Thymus (tissue), 11 donors: ENCODE measurements around the gene PDE9A. TPM values are rescaled to one million over a fixed set of nuclear protein-coding genes. Genes with fewer than 3 reads are reported as not detected.

Experiments used
- DNase-seq, 9 donors: peaks; one replicate each; pipeline ENCODE4 v3.0.0-alpha.2; 2013; ENCODE audit warnings: low spot score in 9 of 9, low read depth in 6 of 9, missing footprints in 1 of 9
- H3K27ac ChIP-seq, 2 donors: one replicate each; pipeline ENCODE4 v1.5.1; 2013; ENCODE audit warnings: control low read depth in 1 of 2, low read depth in 1 of 2, low read length in 1 of 2, mild to moderate bottlenecking in 1 of 2, moderate library complexity in 1 of 2
- H3K27me3 ChIP-seq, 2 donors: one replicate each; pipeline ENCODE4 v1.5.1; 2013; ENCODE audit warnings: low read length in 1 of 2; ENCODE audit not compliant: control insufficient read depth in 2 of 2, insufficient read depth in 1 of 2
- H3K36me3 ChIP-seq, 2 donors: one replicate each; pipeline ENCODE4 v1.5.1; 2013; ENCODE audit warnings: low read length in 1 of 2, mild to moderate bottlenecking in 1 of 2, moderate library complexity in 1 of 2; ENCODE audit not compliant: control insufficient read depth in 2 of 2, insufficient read depth in 2 of 2
- H3K4me1 ChIP-seq, 2 donors: one replicate each; pipeline ENCODE4 v1.5.1; 2013; ENCODE audit warnings: low read length in 2 of 2; ENCODE audit not compliant: control insufficient read depth in 2 of 2, insufficient read depth in 2 of 2
- H3K4me3 ChIP-seq, 2 donors: one replicate each; pipeline ENCODE4 v1.5.1; 2013; ENCODE audit warnings: low read length in 2 of 2, control low read depth in 1 of 2, mild to moderate bottlenecking in 1 of 2
- H3K9me3 ChIP-seq, 2 donors: one replicate each; pipeline ENCODE4 v1.5.1; 2013; ENCODE audit warnings: low read length in 1 of 2, mild to moderate bottlenecking in 1 of 2; ENCODE audit not compliant: control insufficient read depth in 2 of 2, insufficient read depth in 1 of 2
- WGBS: extraction: QIAGEN DNeasy Blood & Tissue Kit; methylation state at CpG from one replicate; pipeline ENCODE4 v1.1.7; 2013; 5-methylcytosine and 5-hydroxymethylcytosine counted together
- polyA plus RNA-seq: library from polyadenylated mRNA; stranded (reverse); fragments of 200-250 nt; gene quantifications from one replicate; pipeline ENCODE4 v1.2.3, GENCODE V29; 2013
- total RNA-seq: library from RNA; stranded (reverse); fragments of 120-200 nt; gene quantifications from one replicate; pipeline ENCODE4 v1.2.4, GENCODE V29; 2013
- donor health status: healthy.

The PDE9A gene
- total and polyA plus RNA-seq, 2 donors: 8.2 to 14.5 TPM

- H3K27me3 ChIP-seq: peaks cover 0 to 20% of the 10 kb centered on the region in 2 donors
- H3K4me1 ChIP-seq: peaks cover 4 to 31% of the 10 kb centered on the region in 2 donors
- no peak for DNase-seq
- no peak overlapping the region for H3K4me3 ChIP-seq
- 95% methylated on average over 6 of the region's 6 CpGs for WGBS
- no peaks in the 10 kb centered on the region for H3K36me3 ChIP-seq
- no peak overlapping the region for H3K27ac ChIP-seq
- H3K9me3 ChIP-seq: peaks cover 0 to 4% of the 10 kb centered on the region in 2 donors
Observed at GRCh38 chr21:42619841-42620240, 33.6 kb upstream of the PDE9A start.

GRCh38 chr21:42621166-42621818 lies 32.1 kb upstream of the PDE9A start:
- Histone ChIP-seq H3K4me3 (no peak overlapping the region), H3K4me1 (peaks cover 3 to 26% of the 10 kb centered on the region in 2 donors), H3K9me3 (no peaks in the 10 kb centered on the region), H3K27ac (no peak overlapping the region), H3K27me3 (peaks cover 0 to 17% of the 10 kb centered on the region in 2 donors), H3K36me3 (no peaks in the 10 kb centered on the region)
- DNase-seq: no peak
- WGBS: 87% methylated on average over 15 of the region's 15 CpGs

- DNase-seq: no peak
- 92% methylated on average over 9 of the region's 9 CpGs for WGBS
- no peaks in the 10 kb centered on the region for H3K36me3 ChIP-seq
Observed at GRCh38 chr21:42621819-42622177, 31.6 kb upstream of the PDE9A start.

DNA sequence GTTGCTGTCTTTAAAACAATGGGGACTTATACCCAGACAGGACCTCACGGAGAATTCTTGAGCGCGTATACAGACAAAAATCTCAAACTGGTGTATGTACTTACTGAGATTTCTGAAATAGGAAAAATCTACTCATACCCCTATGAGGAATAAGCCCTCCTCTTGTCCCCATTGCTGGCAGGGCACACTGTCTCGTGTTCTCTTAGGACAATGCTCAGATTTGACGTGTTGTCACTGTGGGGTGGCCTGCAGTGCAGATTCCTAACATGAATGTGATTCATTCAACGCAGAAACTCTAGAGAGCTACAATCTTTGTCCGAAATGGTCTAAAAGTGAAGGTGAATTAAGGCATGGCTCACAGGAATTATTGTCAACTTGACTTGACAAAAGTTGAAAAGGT lies 31.1 kb upstream of the PDE9A start:
- 95% methylated on average over 7 of the region's 7 CpGs for WGBS

More at GRCh38 chr21:42621819-42622177, 31.6 kb upstream of the PDE9A start:
- Histone ChIP-seq H3K27ac (no peak overlapping the region), H3K4me3 (no peak overlapping the region), H3K27me3 (peaks cover 0 to 13% of the 10 kb centered on the region in 2 donors), H3K4me1 (peaks cover 2 to 21% of the 10 kb centered on the region in 2 donors), H3K9me3 (no peaks in the 10 kb centered on the region)

DNA sequence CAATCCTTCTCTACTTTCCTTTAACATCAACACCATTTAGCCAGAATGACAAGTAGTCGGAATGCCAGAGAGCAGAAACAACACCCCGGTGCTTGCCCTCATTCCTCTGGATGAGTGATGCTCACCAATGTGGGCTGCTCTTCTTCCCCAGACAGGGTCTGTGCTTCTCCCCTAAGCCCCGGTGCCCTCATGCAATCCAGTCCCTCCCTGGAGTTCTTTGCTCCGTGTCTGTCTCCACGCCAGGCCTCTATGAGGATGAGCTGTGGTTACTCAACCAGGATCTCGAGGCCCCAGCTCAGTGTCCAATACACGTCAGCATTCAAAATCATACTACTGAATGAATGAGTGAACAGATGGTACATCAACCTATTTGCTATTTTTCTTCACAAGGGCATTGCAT lies 29.7 kb upstream of the PDE9A start:
- 82% methylated on average over 7 of the region's 7 CpGs for WGBS
- no peaks in the 10 kb centered on the region for H3K9me3 ChIP-seq
- no peak for DNase-seq
- H3K27me3 ChIP-seq: peaks cover 0 to 2% of the 10 kb centered on the region in 2 donors
- no peak overlapping the region for H3K4me3 ChIP-seq
- no peak overlapping the region for H3K27ac ChIP-seq
- H3K4me1 ChIP-seq: peaks cover 0 to 28% of the 10 kb centered on the region in 2 donors
- no peaks in the 10 kb centered on the region for H3K36me3 ChIP-seq

More for the DNA sequence above, 31.1 kb upstream of the PDE9A start:
- peaks cover 0 to 8% of the 10 kb centered on the region in 2 donors for H3K27me3 ChIP-seq
- no peak overlapping the region for H3K27ac ChIP-seq
- no peak overlapping the region for H3K4me3 ChIP-seq
- no peaks in the 10 kb centered on the region for H3K36me3 ChIP-seq
- DNase-seq: no peak
- H3K9me3 ChIP-seq: no peaks in the 10 kb centered on the region
- peaks cover 0 to 22% of the 10 kb centered on the region in 2 donors for H3K4me1 ChIP-seq

DNA sequence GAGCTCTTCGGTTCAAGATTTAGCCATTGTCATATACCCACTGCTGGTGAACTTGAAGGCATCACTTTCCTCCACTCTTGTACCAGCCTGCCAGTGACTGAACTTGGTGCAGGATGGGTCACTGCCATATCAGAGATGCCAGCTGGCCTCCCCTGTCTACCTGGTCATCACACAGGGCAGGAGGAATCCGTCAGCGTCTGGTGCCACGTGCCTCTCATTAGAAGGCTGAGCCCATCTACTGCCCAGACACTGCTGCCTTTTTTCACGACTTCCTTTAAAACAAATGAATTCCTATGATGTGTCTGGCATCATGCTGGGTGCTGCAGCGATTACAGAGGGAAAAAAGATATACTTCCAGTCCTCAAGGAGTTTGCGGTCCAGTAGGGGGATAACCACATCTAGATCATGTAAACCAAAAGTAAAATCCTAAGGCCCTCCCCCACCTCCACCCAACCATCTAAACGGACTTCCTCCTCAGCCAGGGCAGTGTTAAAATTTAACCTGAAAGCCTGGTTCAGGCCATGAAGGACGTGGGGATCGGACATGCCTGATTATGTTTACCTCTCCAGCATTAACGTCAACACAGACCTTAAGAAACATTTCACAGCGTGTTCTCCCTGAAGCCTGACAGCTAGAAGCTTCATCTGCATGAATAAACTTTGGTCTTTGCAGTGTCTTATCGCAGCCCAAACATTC lies 29.2 kb upstream of the PDE9A start:
- H3K27ac ChIP-seq: no peak overlapping the region
- H3K27me3 ChIP-seq: peaks cover 0 to 2% of the 10 kb centered on the region in 2 donors
- no peaks in the 10 kb centered on the region for H3K36me3 ChIP-seq
- peaks cover 0 to 28% of the 10 kb centered on the region in 2 donors for H3K4me1 ChIP-seq
- H3K4me3 ChIP-seq: no peak overlapping the region
- no peaks in the 10 kb centered on the region for H3K9me3 ChIP-seq
- 59% methylated on average over 13 of the region's 13 CpGs for WGBS
- no peak for DNase-seq

- Histone ChIP-seq H3K36me3 (no peaks in the 10 kb centered on the region), H3K27ac (no peak overlapping the region), H3K27me3 (no peaks in the 10 kb centered on the region), H3K4me3 (no peak overlapping the region), H3K4me1 (peaks cover 0 to 30% of the 10 kb centered on the region in 2 donors), H3K9me3 (no peaks in the 10 kb centered on the region)
- WGBS: 85% methylated on average over 6 of the region's 6 CpGs
- DNase-seq: no peak
Observed at GRCh38 chr21:42624936-42625335, 28.5 kb upstream of the PDE9A start.

- H3K4me3 ChIP-seq: no peak overlapping the region
- H3K4me1 ChIP-seq: peaks cover 2 to 42% of the 10 kb centered on the region in 2 donors
- WGBS: 96% methylated on average over 14 of the region's 14 CpGs
- no peaks in the 10 kb centered on the region for H3K36me3 ChIP-seq
- no peaks in the 10 kb centered on the region for H3K9me3 ChIP-seq
- DNase-seq: no peak
- no peaks in the 10 kb centered on the region for H3K27me3 ChIP-seq
- H3K27ac ChIP-seq: no peak overlapping the region
Observed at GRCh38 chr21:42626171-42626570, 27.2 kb upstream of the PDE9A start.

GRCh38 chr21:42627527-42628289 lies 25.7 kb upstream of the PDE9A start:
- Histone ChIP-seq H3K4me3 (no peak overlapping the region), H3K9me3 (no peaks in the 10 kb centered on the region), H3K27me3 (no peaks in the 10 kb centered on the region), H3K36me3 (no peaks in the 10 kb centered on the region), H3K4me1 (peaks cover 2 to 54% of the 10 kb centered on the region in 2 donors), H3K27ac (peak overlapping the region in 1 of 2 donors; percentile 32)
- 88% methylated on average over 15 of the region's 15 CpGs for WGBS
- DNase-seq: peak in 5 of 9 donors; percentile 26 to 71 (median 47)
